Adrenal gland (tissue), 12 donors: ENCODE measurements around the gene ASPA. TPM values are rescaled to one million over a fixed set of nuclear protein-coding genes. Genes with fewer than 3 reads are reported as not detected.

Source experiments
- DNase-seq, 7 donors: peaks; one replicate each; pipeline ENCODE4 v3.0.0-alpha.2; 2019 to 2020
- H3K27ac ChIP-seq, 5 donors: fragments of 200-600 bp; sonication (generic) in 4 of 5; 1 replicate in 3 of 5; 2 replicates in 2 of 5; pipeline versions ENCODE4 v1.5.1 to v1.8.0; 2016 to 2020; ENCODE audit warnings: mild to moderate bottlenecking in 1 of 5
- H3K27me3 ChIP-seq: fragments of 200-600 bp; 2 replicates; pipeline ENCODE4 v1.8.0; 2021
- H3K36me3 ChIP-seq, 2 donors: fragments of 200-600 bp; replicated peaks in 1 of 2; 1 replicate in 1 of 2; 2 replicates in 1 of 2; pipeline versions ENCODE4 v1.5.1 to v1.8.0; 2018 to 2022
- H3K4me1 ChIP-seq, 2 donors: fragments of 200-600 bp; replicated peaks in 1 of 2; 1 replicate in 1 of 2; 2 replicates in 1 of 2; pipeline versions ENCODE4 v1.5.1 to v1.8.0; 2018 to 2021
- H3K4me3 ChIP-seq, 4 donors: fragments of 200-600 bp; sonication (generic) in 3 of 4; one replicate each; pipeline ENCODE4 v1.5.1; 2016 to 2018
- H3K9me3 ChIP-seq, 3 donors: fragments of 200-600 bp; sonication (generic) in 1 of 3; replicated peaks in 1 of 3; 1 replicate in 2 of 3; 2 replicates in 1 of 3; pipeline versions ENCODE4 v1.5.1 to v1.8.0; 2016 to 2021
- POLR2A ChIP-seq, 2 donors: fragments of 450-650 bp; IDR thresholded peaks; one replicate each; pipeline ENCODE4 v1.6.1; 2017; ENCODE audit warnings: antibody characterized with exemption in 2 of 2, mild to moderate bottlenecking in 2 of 2, moderate library complexity in 1 of 2
- WGBS, 4 donors: extraction: QIAGEN DNeasy Blood & Tissue Kit in 2 of 4; methylation state at CpG; one replicate each; pipeline versions ENCODE4 v1.1.5 to v1.1.7; 2013 to 2017; 5-methylcytosine and 5-hydroxymethylcytosine counted together
- intact Hi-C, 2 donors: fragments of 100-400 bp; cut with DNase I; formaldehyde crosslinking; loops; one replicate each; pipeline versions ENCODE4 v1.14.1 to v1.15.0; 2022 to 2023
- polyA plus RNA-seq, 3 donors: library from polyadenylated mRNA; stranded (reverse); fragments of 200-250 nt in 2 of 3; fragments of 350-450 nt in 1 of 3; fragmentation: Illumina TruSeq in 1 of 3; extraction: RNeasy Lipid Tissue Mini Kit (QIAGEN cat#74804) in 1 of 3; gene quantifications; one replicate each; pipeline ENCODE4 v1.2.3, GENCODE V29; 2013 to 2014
- total RNA-seq, 9 donors: library from RNA; depleted of rRNA in 4 of 9; stranded (reverse); fragments of >200 nt in 4 of 9; fragments of 120-200 nt in 1 of 9; fragmentation: NEBNext Ultra II Directional in 1 of 9; extraction: Animal tissue kit (Norgen Biotek cat#: 25700) in 1 of 9; gene quantifications; one replicate each; pipeline versions ENCODE4 v1.1.0 to v1.2.4, GENCODE V29; 2013 to 2023
- TF ChIP-seq, protein P1 (sequence below), 6 experiments: fragments of 450-650 bp in 4 of 6; fragments of 200-600 bp in 2 of 6; sonication (generic) in 1 of 6; IDR thresholded peaks; 1 replicate in 5 of 6; 2 replicates in 1 of 6; pipeline versions ENCODE4 v1.5.1 to v1.8.0; 2016 to 2021; ENCODE audit warnings: antibody characterized with exemption in 6 of 6, mild to moderate bottlenecking in 2 of 6, moderate library complexity in 1 of 6
- donor health status: healthy with polysubstance abuse.
- donor health status: Bipolar disorder and iron deficiency.
- donor health status: DM: yes; HTN: yes; CAD: no.
- donor health status: DM: no; HTN: no; CAD: no.
- donor health status: DM: no; HTN: no; CAD: no.
- donor health status: DM: yes; HTN: yes; CAD: no.

ASPA gene
- total and polyA plus RNA-seq, 12 donors, result 1.3 to 10.1 (median 3.2) TPM

DNA sequence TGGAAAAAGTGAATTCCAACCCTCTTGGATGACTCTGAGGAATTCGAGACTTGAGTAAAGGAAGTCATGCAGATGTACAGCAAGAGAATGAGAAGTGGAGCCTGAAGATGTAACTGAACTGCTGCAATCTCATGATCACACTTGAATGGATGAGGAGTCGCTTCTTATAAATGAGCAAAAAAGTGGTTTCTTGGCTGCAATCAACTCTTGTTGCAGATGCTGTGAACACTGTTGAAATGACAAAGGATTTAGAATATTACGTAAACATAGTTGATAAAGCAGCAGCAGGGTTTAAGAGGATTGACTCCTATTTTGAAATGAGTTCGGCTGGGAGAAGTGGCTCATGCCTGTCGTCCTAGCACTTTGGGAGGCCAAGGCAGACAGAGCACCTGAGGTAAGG lies 25.5 kb downstream of the ASPA start:
- DNase-seq, result no peak
- H3K27me3 ChIP-seq, result no peaks in the 10 kb centered on the region
- H3K4me1 ChIP-seq, result no peaks in the 10 kb centered on the region
- TF ChIP-seq POLR2A (IDR thresholded peaks at IDR 0.05), result no peak
- WGBS, 4 donors, result 70 to 74% (median 72%) methylated on average over 5 of the region's 5 CpGs
- no peak overlapping the region for H3K27ac ChIP-seq
- H3K4me3 ChIP-seq, result no peak overlapping the region
- intact Hi-C loops, result no loop called here
- H3K36me3 ChIP-seq, result no peaks in the 10 kb centered on the region
- no peaks in the 10 kb centered on the region for H3K9me3 ChIP-seq

DNA sequence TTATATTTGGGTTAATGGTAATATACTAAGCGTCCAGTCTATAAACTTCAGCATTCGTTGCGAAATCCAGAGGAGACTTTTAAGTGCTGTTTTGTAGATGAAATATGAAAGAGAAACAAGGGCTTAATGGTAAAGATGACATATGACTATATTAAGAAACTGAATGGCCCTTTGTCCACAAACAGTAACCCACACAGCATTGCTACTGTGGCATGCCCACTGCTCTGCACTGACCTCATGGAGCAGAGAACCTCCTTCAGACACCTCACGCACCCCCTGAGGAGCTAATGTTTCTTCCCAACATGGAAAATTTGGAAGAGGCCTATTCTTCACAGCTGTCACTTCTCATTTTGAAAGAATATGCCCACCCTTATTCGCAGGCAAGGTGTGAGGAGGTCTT lies 26.7 kb downstream of the ASPA start:
- intact Hi-C loops, result no loop called here
- no peak for DNase-seq

DNA sequence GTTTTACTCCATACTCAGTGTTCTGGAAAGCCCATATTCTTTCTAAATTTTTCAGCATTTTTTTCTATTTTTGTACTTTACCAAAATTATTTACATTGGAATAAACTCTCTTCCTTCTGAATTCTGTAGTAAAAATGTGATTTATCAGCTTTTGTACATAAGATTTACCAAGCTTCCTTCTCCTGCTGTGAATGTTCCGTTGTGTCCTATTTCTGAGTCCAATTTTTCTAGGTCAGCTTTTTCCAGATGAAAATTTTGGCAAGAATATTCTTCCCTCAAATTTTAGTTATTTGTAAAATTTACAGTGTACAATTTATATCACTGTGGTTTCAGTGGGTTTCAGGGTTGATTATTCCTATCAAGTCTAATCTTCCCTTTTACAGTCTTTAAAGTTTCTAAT lies 27.5 kb downstream of the ASPA start:
- TF ChIP-seq, protein P1, sequence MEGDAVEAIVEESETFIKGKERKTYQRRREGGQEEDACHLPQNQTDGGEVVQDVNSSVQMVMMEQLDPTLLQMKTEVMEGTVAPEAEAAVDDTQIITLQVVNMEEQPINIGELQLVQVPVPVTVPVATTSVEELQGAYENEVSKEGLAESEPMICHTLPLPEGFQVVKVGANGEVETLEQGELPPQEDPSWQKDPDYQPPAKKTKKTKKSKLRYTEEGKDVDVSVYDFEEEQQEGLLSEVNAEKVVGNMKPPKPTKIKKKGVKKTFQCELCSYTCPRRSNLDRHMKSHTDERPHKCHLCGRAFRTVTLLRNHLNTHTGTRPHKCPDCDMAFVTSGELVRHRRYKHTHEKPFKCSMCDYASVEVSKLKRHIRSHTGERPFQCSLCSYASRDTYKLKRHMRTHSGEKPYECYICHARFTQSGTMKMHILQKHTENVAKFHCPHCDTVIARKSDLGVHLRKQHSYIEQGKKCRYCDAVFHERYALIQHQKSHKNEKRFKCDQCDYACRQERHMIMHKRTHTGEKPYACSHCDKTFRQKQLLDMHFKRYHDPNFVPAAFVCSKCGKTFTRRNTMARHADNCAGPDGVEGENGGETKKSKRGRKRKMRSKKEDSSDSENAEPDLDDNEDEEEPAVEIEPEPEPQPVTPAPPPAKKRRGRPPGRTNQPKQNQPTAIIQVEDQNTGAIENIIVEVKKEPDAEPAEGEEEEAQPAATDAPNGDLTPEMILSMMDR (IDR thresholded peaks at IDR 0.05), result no peak
- no peak for TF ChIP-seq POLR2A (IDR thresholded peaks at IDR 0.05)
- no peak for DNase-seq
- WGBS, 4 donors, result 28 to 61% (median 44%) methylated on average over 1 of the region's 1 CpG
- H3K4me3 ChIP-seq, result no peak overlapping the region
- intact Hi-C loops, result no loop called here
- H3K27ac ChIP-seq, result no peak overlapping the region
- H3K4me1 ChIP-seq, result no peaks in the 10 kb centered on the region
- H3K9me3 ChIP-seq, result no peaks in the 10 kb centered on the region
- no peaks in the 10 kb centered on the region for H3K36me3 ChIP-seq
- H3K27me3 ChIP-seq, result no peaks in the 10 kb centered on the region

More for the DNA sequence above, 26.7 kb downstream of the ASPA start:
- no peak overlapping the region for H3K27ac ChIP-seq
- H3K9me3 ChIP-seq, result no peaks in the 10 kb centered on the region
- H3K4me1 ChIP-seq, result no peaks in the 10 kb centered on the region
- no peaks in the 10 kb centered on the region for H3K36me3 ChIP-seq
- H3K4me3 ChIP-seq, result no peak overlapping the region
- WGBS, 4 donors, result 61 to 82% (median 70%) methylated on average over 4 to 5 of the region's 5 CpGs
- TF ChIP-seq POLR2A (IDR thresholded peaks at IDR 0.05), result no peak
- TF ChIP-seq, protein P1 (IDR thresholded peaks at IDR 0.05), result no peak
- H3K27me3 ChIP-seq, result no peaks in the 10 kb centered on the region

DNA sequence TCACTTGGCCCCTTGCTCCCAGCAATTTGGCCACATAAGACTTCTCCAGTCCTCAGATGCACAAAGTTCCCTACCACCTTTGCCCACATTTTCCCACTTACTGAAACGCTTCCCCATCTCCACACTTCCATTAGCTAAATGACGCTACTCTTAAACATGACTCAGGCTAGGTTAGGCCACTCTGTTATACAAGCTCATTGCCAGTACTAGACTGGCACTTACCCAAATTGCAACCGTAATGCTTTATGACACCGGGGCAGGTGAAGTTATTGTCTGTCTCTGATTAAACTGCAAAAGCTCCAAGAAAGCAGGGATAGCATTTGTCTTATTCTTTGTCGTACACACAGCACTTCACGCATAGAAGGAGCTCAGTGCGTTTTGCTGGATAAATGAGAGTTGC lies 29.2 kb downstream of the ASPA start:
- no peaks in the 10 kb centered on the region for H3K36me3 ChIP-seq
- 88 to 91% (median 90%) methylated on average over 7 of the region's 7 CpGs for WGBS, 4 donors
- intact Hi-C loops, result no loop called here
- no peak for DNase-seq
- no peaks in the 10 kb centered on the region for H3K4me1 ChIP-seq
- TF ChIP-seq POLR2A (IDR thresholded peaks at IDR 0.05), result no peak
- TF ChIP-seq, protein P1 (IDR thresholded peaks at IDR 0.05), result no peak
- H3K27ac ChIP-seq, result no peak overlapping the region
- no peaks in the 10 kb centered on the region for H3K27me3 ChIP-seq
- no peak overlapping the region for H3K4me3 ChIP-seq
- no peaks in the 10 kb centered on the region for H3K9me3 ChIP-seq

DNA sequence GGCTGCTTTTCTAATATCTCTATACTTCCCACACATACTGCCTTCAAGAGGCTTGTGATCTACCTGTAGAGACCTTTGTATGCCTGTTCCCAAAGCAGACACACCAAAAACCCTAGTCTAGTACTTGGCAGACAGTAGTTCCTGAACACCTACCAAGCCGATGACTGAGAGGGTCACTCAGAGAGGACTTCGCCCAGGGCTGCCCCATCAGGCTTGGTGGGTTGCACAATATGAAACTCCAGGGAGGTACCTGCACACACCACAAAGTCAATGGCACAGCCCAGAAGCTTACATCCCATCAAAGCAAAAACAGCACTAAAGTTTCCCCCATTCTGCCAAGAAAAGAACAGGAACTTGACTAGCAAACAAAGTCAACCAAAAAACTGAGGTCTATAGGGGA lies 30.3 kb downstream of the ASPA start:
- WGBS, 4 donors, result 83 to 95% (median 86%) methylated on average over 2 of the region's 2 CpGs
- Histone ChIP-seq H3K36me3 (no peaks in the 10 kb centered on the region), H3K4me3 (no peak overlapping the region), H3K27ac (no peak overlapping the region), H3K4me1 (no peaks in the 10 kb centered on the region), H3K9me3 (no peaks in the 10 kb centered on the region), H3K27me3 (no peaks in the 10 kb centered on the region)
- no peak for DNase-seq
- intact Hi-C loops, result no loop called here
- TF ChIP-seq POLR2A (IDR thresholded peaks at IDR 0.05), result no peak
- TF ChIP-seq, protein P1 (IDR thresholded peaks at IDR 0.05), result no peak
